ENCODE data around the gene ABR.
"Not testable (repeated sequence)": the region's sequence is repeated elsewhere in the genome, so short reads cannot be mapped to it uniquely, and the experiment has no call there.

ABR gene

DNA sequence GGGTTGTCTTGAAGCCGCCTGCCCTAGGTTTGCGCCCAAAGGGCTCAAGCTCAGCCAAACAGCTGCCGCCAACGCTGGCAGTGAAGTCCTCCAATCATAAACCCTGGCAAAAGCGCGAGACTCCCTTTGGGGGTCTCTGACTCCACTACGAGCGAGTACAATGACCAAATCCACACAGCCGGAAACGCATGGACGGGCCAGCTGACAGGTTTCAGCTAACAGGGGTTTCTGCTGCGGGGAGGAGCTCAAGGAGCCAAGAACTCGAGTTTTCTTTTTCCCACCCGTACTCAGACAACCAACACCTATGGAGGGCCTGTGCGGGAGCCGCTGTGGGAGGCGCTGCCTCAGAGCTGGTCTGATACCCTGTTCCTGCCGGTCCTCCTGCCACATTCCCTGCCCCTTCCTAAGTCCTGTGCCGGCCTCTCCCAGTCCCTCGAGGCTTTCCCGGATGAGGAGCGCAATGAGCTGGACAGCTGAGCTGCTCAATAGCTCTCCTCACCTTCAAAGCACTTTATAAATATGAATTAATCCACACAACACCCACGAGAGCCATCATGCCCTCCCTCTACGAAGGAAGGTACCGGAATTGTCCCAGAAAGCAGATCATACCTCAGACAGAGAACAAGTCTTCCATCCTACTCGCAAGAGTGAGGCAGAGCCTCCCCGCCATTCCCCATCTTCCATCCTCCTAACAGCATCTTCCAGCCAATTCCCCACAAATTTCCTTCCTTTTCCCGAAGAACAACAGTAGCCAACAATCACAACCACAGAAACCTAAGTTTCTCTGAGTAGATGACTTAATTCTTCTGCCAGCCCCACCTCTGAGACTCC is 6.1 kb downstream of the ABR start:
- DNase-seq (ENCODE audit: low spot score), result no peak

- no peak for DNase-seq (ENCODE audit: low spot score)
Observed at GRCh38 chr17:1171953-1172352, 7.8 kb downstream of the ABR start.

GRCh38 chr17:1170739-1171138 is 9.0 kb downstream of the ABR start:
- DNase-seq (ENCODE audit: low spot score), result no peak

DNA sequence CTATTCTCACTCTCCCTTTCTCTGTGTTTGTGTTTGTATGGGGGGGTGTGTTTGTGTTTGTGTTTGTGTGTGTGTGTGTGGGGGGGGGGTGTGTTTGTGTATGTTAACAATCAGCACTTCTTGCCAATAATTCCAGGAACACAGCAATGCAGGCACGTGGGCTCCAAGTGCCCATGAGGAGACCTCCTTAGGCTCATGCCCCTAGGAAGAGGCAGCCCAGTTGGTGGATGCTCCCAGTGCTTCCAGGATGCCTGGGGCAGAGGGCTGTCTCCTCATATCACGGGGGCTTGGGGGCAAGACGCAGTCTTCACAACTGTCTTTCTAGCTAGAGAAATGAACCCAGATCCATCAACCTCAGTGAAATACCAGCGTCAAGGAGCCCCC is 9.9 kb downstream of the ABR start:
- no peak for DNase-seq (ENCODE audit: low spot score)

DNA sequence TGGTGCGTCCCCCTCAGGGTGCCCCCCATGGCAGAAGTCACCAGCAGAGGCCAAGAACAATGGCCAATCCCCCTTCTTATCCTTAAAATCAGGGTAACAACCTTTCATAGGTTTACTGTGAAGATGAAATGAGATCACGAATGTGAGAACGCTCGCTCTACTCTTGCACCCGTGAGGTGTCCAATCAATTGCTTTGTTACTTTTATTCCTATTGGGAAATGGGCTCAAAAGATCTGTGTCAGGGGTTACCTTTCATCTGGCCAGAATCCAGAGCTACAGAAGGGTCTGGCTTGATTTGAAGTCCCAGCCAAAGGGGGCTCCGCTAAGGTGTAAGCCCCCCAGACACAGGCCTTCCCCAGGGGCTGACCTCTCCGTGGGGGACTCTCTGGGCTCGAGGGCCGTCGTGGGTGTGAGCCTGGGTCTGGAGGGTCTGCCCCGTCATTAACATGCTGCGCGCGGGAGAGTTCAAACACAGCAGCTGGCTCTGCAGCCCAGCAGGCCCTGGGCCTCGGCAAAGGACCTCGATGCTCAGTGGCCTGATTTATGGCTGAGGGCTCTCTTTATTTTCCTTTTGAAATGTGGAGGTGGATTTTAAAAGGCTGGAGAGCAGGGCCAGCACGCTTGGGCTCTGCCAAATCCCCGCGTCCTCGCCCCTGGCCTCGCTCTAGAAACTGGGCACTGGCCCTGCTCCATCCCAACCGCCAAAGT is 10.4 kb downstream of the ABR start:
- DNase-seq (ENCODE audit: low spot score), result no peak

DNA sequence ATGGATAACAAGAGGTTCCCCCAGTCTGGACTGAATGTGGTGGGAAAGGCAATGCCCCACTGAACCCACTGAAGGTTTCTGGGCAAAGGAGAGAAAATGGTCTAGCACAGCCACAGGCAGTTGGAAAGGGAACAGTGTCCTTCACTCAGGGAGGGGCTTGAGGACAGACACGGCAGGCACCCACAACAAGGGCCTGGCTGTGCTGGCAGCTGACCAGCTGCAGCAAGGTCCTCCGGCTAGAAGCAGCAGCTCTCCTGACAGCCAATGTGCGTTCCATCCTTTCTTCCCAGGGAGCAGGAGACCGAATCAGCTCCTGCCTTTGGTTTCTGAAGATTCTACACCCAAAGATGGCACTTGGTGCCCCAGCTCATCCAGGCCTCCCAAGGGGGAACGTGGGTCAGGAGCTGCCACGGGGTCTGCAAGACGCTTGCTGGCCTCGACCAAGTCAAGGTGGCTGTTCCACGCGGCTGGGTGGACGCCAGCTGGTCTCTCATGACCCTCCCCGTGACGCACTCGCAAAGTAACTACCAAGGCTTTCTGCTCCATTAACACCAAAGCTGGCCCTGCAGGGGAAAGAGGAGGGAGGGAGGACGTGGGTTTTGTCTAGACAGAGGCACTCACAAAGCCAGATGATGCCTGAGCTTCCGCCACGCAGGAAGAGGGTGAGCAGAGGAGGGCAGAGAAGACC is 11.1 kb downstream of the ABR start:
- no peak for DNase-seq (ENCODE audit: low spot score)

DNA sequence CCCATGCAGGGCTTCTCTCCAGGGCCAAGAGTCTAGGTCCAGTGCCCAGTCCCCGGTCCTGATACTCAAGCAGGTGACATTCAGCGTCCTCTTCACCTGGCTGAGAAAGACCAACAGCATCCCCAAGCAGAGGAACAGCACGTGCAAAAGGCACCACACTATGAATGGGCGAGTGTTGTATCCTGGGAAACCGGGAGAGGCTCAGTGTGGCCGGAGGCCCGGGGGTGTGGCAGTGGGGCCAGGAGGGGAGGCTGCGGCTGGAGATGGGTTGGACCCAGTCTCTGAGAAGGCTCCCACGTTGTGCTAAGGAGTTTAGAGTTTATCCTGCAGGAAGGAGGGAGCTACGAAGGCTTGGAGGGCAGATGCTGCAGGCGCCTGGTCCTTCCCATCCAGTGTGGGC is 13.5 kb downstream of the ABR start:
- DNase-seq (ENCODE audit: low spot score), result no peak

DNA sequence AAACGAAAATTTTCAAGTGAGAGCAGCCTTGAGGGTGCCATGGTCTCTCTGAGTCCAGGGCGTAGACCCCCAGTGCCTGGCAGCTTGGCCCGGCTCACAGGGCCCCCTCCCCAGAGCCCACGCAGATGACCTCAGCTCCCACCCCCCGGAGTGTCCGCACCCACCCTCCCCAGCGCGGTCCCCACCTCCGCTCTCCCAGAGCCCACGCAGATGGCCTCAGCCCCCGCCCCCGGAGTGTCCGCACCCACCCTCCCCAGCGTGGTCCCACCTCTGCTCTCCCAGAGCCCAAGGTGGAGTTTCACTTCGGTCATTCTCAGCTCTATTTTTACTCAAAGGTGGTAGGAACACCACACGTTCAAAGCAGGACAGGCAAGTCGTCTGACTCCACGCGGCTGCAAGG is 13.9 kb downstream of the ABR start:
- DNase-seq (ENCODE audit: low spot score), result no peak

- DNase-seq (ENCODE audit: low spot score), result no peak
Observed at GRCh38 chr17:1164935-1165556, 14.7 kb downstream of the ABR start.

- DNase-seq (ENCODE audit: low spot score), result no peak
Observed at GRCh38 chr17:1162116-1162855, 17.5 kb downstream of the ABR start.

DNA sequence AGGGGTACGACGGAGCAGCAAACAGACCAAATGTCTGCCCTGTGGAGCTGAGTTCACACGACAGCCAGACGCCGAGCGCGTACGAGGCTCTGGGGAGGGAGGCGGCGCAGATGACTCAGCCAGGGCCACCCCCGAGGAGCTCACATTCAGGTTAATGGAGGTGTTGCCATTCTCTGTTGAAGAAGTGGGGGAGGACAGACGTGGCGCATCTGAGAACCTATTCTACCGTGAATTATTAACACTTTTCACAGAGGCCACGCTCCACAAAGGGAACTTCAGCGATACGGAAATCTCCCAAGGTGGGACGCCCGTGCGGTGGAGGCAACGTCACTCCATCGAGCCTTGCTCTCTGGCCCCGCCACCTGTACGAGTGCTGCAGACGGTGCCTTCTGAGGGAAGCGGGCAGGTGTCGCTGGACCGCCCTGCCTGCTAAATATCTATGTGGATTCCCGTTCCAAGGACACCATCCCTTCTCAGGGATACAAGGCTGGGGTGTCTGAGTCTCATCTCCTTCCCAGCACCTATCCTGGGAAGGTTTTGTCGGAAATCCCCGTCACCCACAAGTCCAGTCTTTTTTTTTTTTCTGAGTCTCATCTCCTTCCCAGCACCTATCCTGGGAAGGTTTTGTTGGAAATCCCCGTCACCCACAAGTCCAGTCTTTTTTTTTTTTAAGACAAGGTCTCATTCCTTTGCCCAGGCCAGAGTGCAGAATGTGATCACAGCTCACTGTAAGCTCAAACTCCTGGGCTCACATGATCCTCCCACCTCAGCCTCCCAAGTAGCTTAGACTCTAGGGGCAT is 19.0 kb downstream of the ABR start:
- no peak for DNase-seq (ENCODE audit: low spot score)

- no peak for DNase-seq (ENCODE audit: low spot score)
Observed at GRCh38 chr17:1159431-1160180, 20.2 kb downstream of the ABR start.

GRCh38 chr17:1158879-1159278 is 20.9 kb downstream of the ABR start:
- no peak for DNase-seq (ENCODE audit: low spot score)

- DNase-seq (ENCODE audit: low spot score), result no peak
Observed at GRCh38 chr17:1156864-1157263, 22.9 kb downstream of the ABR start.

GRCh38 chr17:1154704-1155103 is 25.1 kb downstream of the ABR start:
- DNase-seq (ENCODE audit: low spot score), result no peak

DNA sequence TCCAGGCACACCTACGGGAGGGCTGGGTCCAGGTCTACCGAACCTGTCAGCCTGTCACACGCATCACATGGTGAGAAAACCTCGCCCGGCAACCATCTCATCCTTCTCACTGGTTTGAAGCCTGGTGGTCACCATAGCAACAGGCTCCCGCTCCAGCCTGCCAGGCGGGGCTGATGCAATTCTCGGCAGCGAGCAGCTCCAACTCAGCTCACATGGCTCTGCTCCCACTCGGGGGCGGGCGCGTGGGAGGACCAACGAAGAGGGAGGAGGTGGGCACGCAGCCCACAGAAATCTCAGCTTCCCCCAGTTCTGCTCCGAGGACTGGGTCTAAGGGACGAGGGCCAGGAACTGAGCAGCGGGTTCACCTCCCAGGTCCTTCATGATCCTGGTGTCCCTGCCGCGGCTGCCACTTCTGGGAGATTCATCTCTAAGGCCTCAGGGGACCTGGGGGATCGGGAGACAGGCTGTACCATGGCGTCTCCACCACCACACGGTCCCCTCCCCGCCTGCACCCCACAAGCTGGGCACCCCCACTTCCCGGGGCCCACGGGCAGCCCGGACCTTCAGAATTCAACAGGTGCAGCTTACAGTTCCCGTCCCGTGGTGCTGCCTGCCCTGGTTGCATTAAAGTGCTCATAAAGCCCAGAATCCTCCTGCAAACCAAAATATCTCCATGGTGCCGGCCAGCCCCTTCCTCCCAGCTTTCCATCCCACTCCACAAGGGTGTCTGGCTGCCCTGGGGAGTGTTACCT is 25.8 kb downstream of the ABR start:
- DNase-seq (ENCODE audit: low spot score), result peak; percentile 57

- DNase-seq (ENCODE audit: low spot score), result not testable (repeated sequence)
Observed at GRCh38 chr17:1152582-1152981, 27.2 kb downstream of the ABR start.

DNA sequence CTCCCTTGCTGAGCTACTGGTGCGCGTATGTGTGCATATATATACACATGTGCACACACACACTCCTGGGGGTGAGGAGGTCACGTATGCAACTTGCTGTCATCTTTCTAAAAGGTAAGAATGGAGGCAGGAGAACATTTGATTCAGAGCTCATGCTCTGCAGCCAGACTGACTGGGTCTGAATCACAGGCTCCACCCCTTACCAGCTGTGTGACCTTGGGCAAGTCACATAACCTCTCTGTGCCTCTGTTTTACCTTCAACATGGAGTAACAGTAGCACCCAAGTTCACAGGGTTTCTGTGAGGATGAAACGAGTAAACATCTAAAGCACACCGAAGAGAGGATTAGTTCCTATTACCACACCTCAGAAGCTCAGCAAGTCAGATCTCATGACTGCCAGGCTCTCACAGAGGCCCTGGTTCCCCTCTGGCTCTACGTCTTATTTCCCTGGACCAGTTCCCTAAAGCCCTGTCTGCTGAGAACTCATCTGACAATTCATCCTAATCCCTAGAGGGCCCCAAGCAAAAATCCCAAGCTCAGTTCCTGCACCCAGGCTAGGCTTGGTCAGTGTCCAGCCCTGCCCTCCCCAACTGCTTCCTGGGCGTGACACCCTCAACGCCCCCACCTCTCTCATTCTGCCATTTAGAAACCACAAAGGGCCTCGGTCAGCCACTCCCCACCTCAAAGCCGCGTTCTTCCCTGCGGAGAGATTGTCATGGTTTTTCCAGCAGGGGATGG is 28.7 kb downstream of the ABR start:
- DNase-seq (ENCODE audit: low spot score), result no peak

GRCh38 chr17:1149869-1150268 is 29.9 kb downstream of the ABR start:
- no peak for DNase-seq (ENCODE audit: low spot score)
